ENCODE measurements around the gene PRAMEF1.

Gene PRAMEF1

DNA sequence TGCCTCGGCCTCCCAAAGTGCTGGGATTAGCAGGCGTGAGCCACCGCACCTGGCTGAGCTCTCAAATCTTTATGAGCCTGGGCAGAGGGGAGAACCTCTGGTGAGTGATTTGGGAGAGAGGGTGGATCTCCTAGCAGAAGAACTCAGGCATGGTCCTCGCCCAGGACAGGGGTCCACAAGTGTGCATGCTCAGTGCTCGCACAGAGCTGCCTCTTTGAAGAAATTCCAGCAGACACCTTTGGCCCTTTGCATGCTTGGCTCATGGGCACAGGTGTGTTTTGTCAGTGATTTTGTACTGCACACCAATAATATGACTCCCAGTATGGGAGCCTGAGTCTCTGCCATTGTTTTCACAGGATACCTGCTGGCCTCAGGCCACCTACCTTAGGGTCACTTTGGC, 29.4 kb upstream of the PRAMEF1 start:
- Histone ChIP-seq H3K4me3 (ENCODE audit: low read depth, low read length) (no peak overlapping the region), H3K9me3 (ENCODE audit: control insufficient read depth, insufficient read depth, low read depth, low read length) (no peaks in the 10 kb centered on the region), H3K9ac (ENCODE audit: low read length) (no peak overlapping the region), H3K36me3 (ENCODE audit: control insufficient read depth, insufficient read depth, low read length) (no peaks in the 10 kb centered on the region), H3K27ac (ENCODE audit: low read depth, low read length) (no peak overlapping the region), H3K4me1 (ENCODE audit: control insufficient read depth, insufficient read depth, low read length) (no peaks in the 10 kb centered on the region), H3K27me3 (ENCODE audit: control insufficient read depth, insufficient read depth, low read length) (no peaks in the 10 kb centered on the region)

GRCh38 chr1:12762766-12763165, 28.4 kb upstream of the PRAMEF1 start:
- Histone ChIP-seq H3K27ac (ENCODE audit: low read depth, low read length) (no peak overlapping the region), H3K36me3 (ENCODE audit: control insufficient read depth, insufficient read depth, low read length) (no peaks in the 10 kb centered on the region), H3K9ac (ENCODE audit: low read length) (no peak overlapping the region), H3K4me1 (ENCODE audit: control insufficient read depth, insufficient read depth, low read length) (no peaks in the 10 kb centered on the region), H3K4me3 (ENCODE audit: low read depth, low read length) (no peak overlapping the region), H3K27me3 (ENCODE audit: control insufficient read depth, insufficient read depth, low read length) (no peaks in the 10 kb centered on the region), H3K9me3 (ENCODE audit: control insufficient read depth, insufficient read depth, low read depth, low read length) (no peaks in the 10 kb centered on the region)

GRCh38 chr1:12763479-12763878, 27.7 kb upstream of the PRAMEF1 start:
- Histone ChIP-seq H3K9me3 (ENCODE audit: control insufficient read depth, insufficient read depth, low read depth, low read length) (no peaks in the 10 kb centered on the region), H3K27me3 (ENCODE audit: control insufficient read depth, insufficient read depth, low read length) (no peaks in the 10 kb centered on the region), H3K27ac (ENCODE audit: low read depth, low read length) (no peak overlapping the region), H3K4me1 (ENCODE audit: control insufficient read depth, insufficient read depth, low read length) (no peaks in the 10 kb centered on the region; the same call in 1 of the 2 replicates), H3K9ac (ENCODE audit: low read length) (no peak overlapping the region), H3K4me3 (ENCODE audit: low read depth, low read length) (no peak overlapping the region), H3K36me3 (ENCODE audit: control insufficient read depth, insufficient read depth, low read length) (no peaks in the 10 kb centered on the region)

- Histone ChIP-seq H3K4me1 (ENCODE audit: control insufficient read depth, insufficient read depth, low read length) (no peaks in the 10 kb centered on the region; the same call in 1 of the 2 replicates), H3K27me3 (ENCODE audit: control insufficient read depth, insufficient read depth, low read length) (no peaks in the 10 kb centered on the region; the same call in 1 of the 2 replicates), H3K9ac (ENCODE audit: low read length) (no peak overlapping the region), H3K9me3 (ENCODE audit: control insufficient read depth, insufficient read depth, low read depth, low read length) (no peaks in the 10 kb centered on the region), H3K4me3 (ENCODE audit: low read depth, low read length) (no peak overlapping the region), H3K27ac (ENCODE audit: low read depth, low read length) (no peak overlapping the region), H3K36me3 (ENCODE audit: control insufficient read depth, insufficient read depth, low read length) (no peaks in the 10 kb centered on the region)
Measured at GRCh38 chr1:12764016-12764415, 27.2 kb upstream of the PRAMEF1 start.

GRCh38 chr1:12769031-12769430, 22.2 kb upstream of the PRAMEF1 start:
- Histone ChIP-seq H3K4me1 (ENCODE audit: control insufficient read depth, insufficient read depth, low read length) (no peaks in the 10 kb centered on the region; the same call in 1 of the 2 replicates), H3K36me3 (ENCODE audit: control insufficient read depth, insufficient read depth, low read length) (no peaks in the 10 kb centered on the region), H3K9me3 (ENCODE audit: control insufficient read depth, insufficient read depth, low read depth, low read length) (no peaks in the 10 kb centered on the region), H3K4me3 (ENCODE audit: low read depth, low read length) (no peak overlapping the region), H3K27me3 (ENCODE audit: control insufficient read depth, insufficient read depth, low read length) (peaks cover 6% of the 10 kb centered on the region; the same call in 1 of the 2 replicates), H3K9ac (ENCODE audit: low read length) (no peak overlapping the region), H3K27ac (ENCODE audit: low read depth, low read length) (no peak overlapping the region)

DNA sequence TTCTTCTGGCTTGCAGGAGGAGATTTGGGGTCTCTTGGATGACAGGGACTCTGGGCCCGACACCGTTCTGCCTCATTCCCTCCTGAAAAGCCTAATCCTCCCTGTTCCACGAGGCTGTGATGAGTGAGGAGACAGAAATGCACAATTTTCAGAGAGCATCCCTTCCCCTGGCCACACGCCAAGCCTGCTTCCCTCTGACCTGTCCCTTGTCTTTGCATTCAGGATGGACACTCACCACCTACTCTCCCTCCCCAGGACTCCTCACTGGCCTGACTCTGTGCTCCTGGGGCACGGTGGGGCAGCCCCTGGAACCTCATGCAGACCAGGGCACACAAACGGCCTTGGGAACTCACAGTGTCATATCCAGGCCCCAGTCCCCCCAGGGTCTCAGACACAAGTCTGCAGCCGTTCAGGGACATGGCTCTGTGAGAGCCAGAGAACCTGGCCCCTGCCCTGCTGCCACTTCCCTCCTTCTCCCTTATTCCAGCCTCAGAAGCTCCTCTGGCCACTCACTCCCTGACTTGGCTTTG, 21.2 kb upstream of the PRAMEF1 start:
- Histone ChIP-seq H3K27ac (ENCODE audit: low read depth, low read length) (no peak overlapping the region), H3K9ac (ENCODE audit: low read length) (no peak overlapping the region), H3K36me3 (ENCODE audit: control insufficient read depth, insufficient read depth, low read length) (no peaks in the 10 kb centered on the region), H3K9me3 (ENCODE audit: control insufficient read depth, insufficient read depth, low read depth, low read length) (no peaks in the 10 kb centered on the region), H3K4me3 (ENCODE audit: low read depth, low read length) (no peak overlapping the region), H3K27me3 (ENCODE audit: control insufficient read depth, insufficient read depth, low read length) (peaks cover 6% of the 10 kb centered on the region; the same call in 1 of the 2 replicates), H3K4me1 (ENCODE audit: control insufficient read depth, insufficient read depth, low read length) (no peaks in the 10 kb centered on the region; the same call in 1 of the 2 replicates)

DNA sequence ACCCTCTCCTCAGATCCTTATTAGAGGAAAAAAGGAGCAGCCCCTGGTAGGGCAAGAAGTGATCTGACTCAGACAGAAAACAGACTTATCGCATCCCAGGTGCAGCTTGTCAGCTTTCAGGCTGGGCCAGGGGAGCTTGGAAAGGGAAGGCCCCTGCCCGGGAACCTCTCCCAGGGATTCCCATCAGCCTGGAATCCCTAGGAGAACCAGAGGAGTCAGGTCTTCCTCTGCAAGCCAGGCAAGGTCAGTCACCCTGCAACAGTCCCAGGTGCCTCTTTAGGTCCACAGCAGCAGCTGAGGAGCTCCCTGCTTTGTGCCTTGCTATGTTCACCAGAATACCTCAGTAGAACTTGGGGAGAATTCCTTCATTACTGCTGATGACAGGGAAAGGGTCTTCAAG, 20.6 kb upstream of the PRAMEF1 start:
- Histone ChIP-seq H3K9ac (ENCODE audit: low read length) (no peak overlapping the region), H3K4me1 (ENCODE audit: control insufficient read depth, insufficient read depth, low read length) (no peaks in the 10 kb centered on the region; the same call in 1 of the 2 replicates), H3K4me3 (ENCODE audit: low read depth, low read length) (no peak overlapping the region), H3K36me3 (ENCODE audit: control insufficient read depth, insufficient read depth, low read length) (no peaks in the 10 kb centered on the region), H3K27me3 (ENCODE audit: control insufficient read depth, insufficient read depth, low read length) (peaks cover 6% of the 10 kb centered on the region; the same call in 1 of the 2 replicates), H3K27ac (ENCODE audit: low read depth, low read length) (no peak overlapping the region), H3K9me3 (ENCODE audit: control insufficient read depth, insufficient read depth, low read depth, low read length) (no peaks in the 10 kb centered on the region)

DNA sequence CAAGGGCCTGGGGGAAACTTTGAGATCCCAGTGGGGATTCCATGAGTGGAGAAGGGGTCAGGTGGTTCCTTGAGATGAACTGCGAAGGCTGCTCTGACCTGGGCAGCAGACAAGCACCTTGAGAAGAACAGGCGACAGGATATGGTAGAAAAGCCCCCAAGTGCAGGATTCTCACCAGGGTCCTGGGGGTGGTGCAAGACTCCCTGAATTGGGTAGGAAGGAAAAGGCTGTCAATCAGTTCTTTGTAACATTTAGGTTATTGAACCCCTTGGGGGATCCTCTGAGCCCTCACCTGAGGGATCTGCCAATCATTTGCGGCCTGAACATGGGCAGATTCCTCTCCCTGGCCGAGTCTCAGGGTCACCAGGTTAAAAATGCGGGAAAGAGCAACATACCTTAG, 20.0 kb upstream of the PRAMEF1 start:
- Histone ChIP-seq H3K4me1 (ENCODE audit: control insufficient read depth, insufficient read depth, low read length) (no peaks in the 10 kb centered on the region; the same call in 1 of the 2 replicates), H3K36me3 (ENCODE audit: control insufficient read depth, insufficient read depth, low read length) (no peaks in the 10 kb centered on the region), H3K27ac (ENCODE audit: low read depth, low read length) (no peak overlapping the region), H3K9me3 (ENCODE audit: control insufficient read depth, insufficient read depth, low read depth, low read length) (no peaks in the 10 kb centered on the region), H3K4me3 (ENCODE audit: low read depth, low read length) (no peak overlapping the region), H3K9ac (ENCODE audit: low read length) (no peak overlapping the region), H3K27me3 (ENCODE audit: control insufficient read depth, insufficient read depth, low read length) (peaks cover 6% of the 10 kb centered on the region; the same call in 1 of the 2 replicates)

DNA sequence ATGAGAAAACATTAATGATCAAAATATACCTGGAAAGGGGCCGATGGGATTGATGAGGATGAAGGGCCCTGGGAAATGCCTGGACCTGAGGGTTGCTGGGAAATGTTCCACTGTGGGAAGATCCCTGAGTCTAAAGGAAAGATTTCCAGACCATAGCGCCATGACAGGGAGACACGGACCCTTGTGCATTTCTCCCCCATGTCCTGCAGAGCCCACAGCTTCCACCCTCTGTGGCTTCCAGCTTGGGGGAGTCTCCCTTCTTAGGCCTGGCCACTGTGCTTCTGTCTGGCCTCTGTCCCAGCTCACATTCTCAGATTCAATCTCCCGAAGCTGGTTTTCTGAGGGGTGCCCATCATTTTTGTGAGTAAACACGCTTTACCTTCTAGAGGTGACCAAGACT, 18.7 kb upstream of the PRAMEF1 start:
- H3K27me3 ChIP-seq (ENCODE audit: control insufficient read depth, insufficient read depth, low read length): peaks cover 6% of the 10 kb centered on the region; the same call in 1 of the 2 replicates

GRCh38 chr1:12773438-12773837, 17.8 kb upstream of the PRAMEF1 start, which contains the start of gene PRAMEF12:
TSS of gene PRAMEF12 (plus strand) at chr1:12773738. CDS start at chr1:12774868, 1,130 bp downstream.
- Histone ChIP-seq H3K4me3 (ENCODE audit: low read depth, low read length) (no peak within 1 kb of the TSS), H3K4me1 (ENCODE audit: control insufficient read depth, insufficient read depth, low read length) (no peaks in the 10 kb centered on the region; the same call in 1 of the 2 replicates), H3K27ac (ENCODE audit: low read depth, low read length) (no peak within 1 kb of the TSS), H3K9me3 (ENCODE audit: control insufficient read depth, insufficient read depth, low read depth, low read length) (no peaks in the 10 kb centered on the region), H3K27me3 (ENCODE audit: control insufficient read depth, insufficient read depth, low read length) (peaks cover 6% of the 10 kb centered on the region; the same call in 1 of the 2 replicates), H3K36me3 (ENCODE audit: control insufficient read depth, insufficient read depth, low read length) (no peaks in the 10 kb centered on the region), H3K9ac (ENCODE audit: low read length) (no peak within 1 kb of the TSS)

More for the DNA sequence above, 18.7 kb upstream of the PRAMEF1 start:
- H3K4me1 ChIP-seq (ENCODE audit: control insufficient read depth, insufficient read depth, low read length): no peaks in the 10 kb centered on the region; the same call in 1 of the 2 replicates
- no peak overlapping the region for H3K4me3 ChIP-seq (ENCODE audit: low read depth, low read length)
- H3K36me3 ChIP-seq (ENCODE audit: control insufficient read depth, insufficient read depth, low read length): no peaks in the 10 kb centered on the region
- H3K9ac ChIP-seq (ENCODE audit: low read length): no peak overlapping the region
- no peaks in the 10 kb centered on the region for H3K9me3 ChIP-seq (ENCODE audit: control insufficient read depth, insufficient read depth, low read depth, low read length)
- no peak overlapping the region for H3K27ac ChIP-seq (ENCODE audit: low read depth, low read length)

DNA sequence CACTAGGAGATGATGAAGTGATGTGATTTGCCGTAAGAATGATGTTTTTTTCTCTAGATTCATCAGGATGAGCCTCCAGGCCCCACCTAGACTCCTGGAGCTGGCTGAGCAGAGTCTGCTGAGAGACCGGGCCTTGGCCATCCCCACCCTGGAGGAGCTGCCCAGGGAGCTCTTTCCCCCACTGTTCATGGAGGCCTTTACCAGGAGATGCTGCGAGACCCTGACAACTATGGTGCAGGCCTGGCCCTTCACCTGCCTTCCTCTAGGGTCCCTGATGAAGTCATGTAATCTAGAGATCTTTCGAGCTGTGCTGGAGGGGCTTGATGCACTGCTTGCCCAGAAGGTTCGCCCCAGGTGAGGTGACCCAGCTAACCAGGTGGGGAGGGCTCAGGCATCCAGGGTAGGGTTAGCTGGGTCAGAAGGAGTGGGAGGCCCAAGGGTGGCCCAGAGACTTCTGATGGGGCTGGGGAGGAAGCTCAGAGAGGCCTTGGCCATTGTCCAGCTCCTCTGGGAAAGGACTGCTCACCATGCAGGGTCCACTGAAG, 16.3 kb upstream of the PRAMEF1 start:
- peaks cover 6% of the 10 kb centered on the region; the same call in 1 of the 2 replicates for H3K27me3 ChIP-seq (ENCODE audit: control insufficient read depth, insufficient read depth, low read length)
- no peaks in the 10 kb centered on the region for H3K36me3 ChIP-seq (ENCODE audit: control insufficient read depth, insufficient read depth, low read length)
- H3K9me3 ChIP-seq (ENCODE audit: control insufficient read depth, insufficient read depth, low read depth, low read length): no peaks in the 10 kb centered on the region
- no peak overlapping the region for H3K27ac ChIP-seq (ENCODE audit: low read depth, low read length)
- no peaks in the 10 kb centered on the region for H3K4me1 ChIP-seq (ENCODE audit: control insufficient read depth, insufficient read depth, low read length)
- no peak overlapping the region for H3K9ac ChIP-seq (ENCODE audit: low read length)
- no peak overlapping the region for H3K4me3 ChIP-seq (ENCODE audit: low read depth, low read length)
